Muscle of leg (tissue), 11 donors: Measurements from ENCODE around the gene KCNH3. TPM values are rescaled to one million over a fixed set of nuclear protein-coding genes. Genes with fewer than 3 reads are reported as not detected.
A peak's percentile ranks its signal among the peaks of the same experiment; 100 is the strongest.

ENCODE experiments used
- DNase-seq: peaks from one replicate; pipeline ENCODE4 v3.0.0; 2013
- H3K27ac ChIP-seq: one replicate; pipeline ENCODE4 v1.5.1; 2013; ENCODE audit warnings: mild to moderate bottlenecking, low read length, control low read depth
- H3K27me3 ChIP-seq: one replicate; pipeline ENCODE4 v1.6.1; 2013; ENCODE audit warnings: low read length; ENCODE audit not compliant: control insufficient read depth, insufficient read depth
- H3K36me3 ChIP-seq: one replicate; pipeline ENCODE4 v1.6.1; 2013; ENCODE audit warnings: low read length; ENCODE audit not compliant: control insufficient read depth, insufficient read depth
- H3K4me1 ChIP-seq: one replicate; pipeline ENCODE4 v1.6.1; 2013; ENCODE audit warnings: low read length; ENCODE audit not compliant: control insufficient read depth, insufficient read depth
- H3K4me3 ChIP-seq: one replicate; pipeline ENCODE4 v1.5.1; 2013; ENCODE audit warnings: low read length, control low read depth
- H3K9me3 ChIP-seq: replicated peaks from 2 replicates; pipeline ENCODE4 v1.6.1; 2013; ENCODE audit warnings: low read depth, low read length; ENCODE audit not compliant: control insufficient read depth
- WGBS: methylation state at CpG from one replicate; pipeline ENCODE4 v1.1.5; 2013; ENCODE audit warnings: missing lambda C conversion rate; ENCODE audit not compliant: insufficient coverage; 5-methylcytosine and 5-hydroxymethylcytosine counted together
- polyA plus RNA-seq, 8 donors: library from polyadenylated mRNA; unstranded; fragments of 120-200 nt; gene quantifications; one replicate each; pipeline versions ENCODE4 v1.2.1 to v1.2.3, GENCODE V29; 2013; ENCODE audit warnings: inconsistent platforms in 1 of 8, low replicate concordance in 1 of 8; ENCODE audit not compliant: insufficient read length in 8 of 8, insufficient read depth in 1 of 8
- total RNA-seq: library from RNA; stranded (reverse); fragments of 120-200 nt; gene quantifications from one replicate; pipeline ENCODE4 v1.2.4, GENCODE V29; 2013

The KCNH3 gene
- total and polyA plus RNA-seq, 9 donors = 0.96 to 2.0 (median 1.6) TPM

- DNase-seq = peak; percentile 85
- H3K9me3 ChIP-seq = no peaks in the 10 kb centered on the region
- H3K27ac ChIP-seq = peak overlapping the region; percentile 83
- H3K36me3 ChIP-seq = peaks cover 20% of the 10 kb centered on the region
- H3K27me3 ChIP-seq = no peaks in the 10 kb centered on the region
- no peak overlapping the region for H3K4me3 ChIP-seq
- H3K4me1 ChIP-seq = peaks cover 74% of the 10 kb centered on the region
- WGBS = 0% methylated on average over 2 of the region's 7 CpGs
Measured at GRCh38 chr12:49584591-49584990, 45.8 kb downstream of the KCNH3 start.

GRCh38 chr12:49585477-49586459 lies 46.9 kb downstream of the KCNH3 start:
- H3K9me3 ChIP-seq = peaks cover 2% of the 10 kb centered on the region
- no peak overlapping the region for H3K4me3 ChIP-seq
- peak; percentile 57 for DNase-seq
- WGBS = 59% methylated on average over 13 of the region's 16 CpGs
- H3K4me1 ChIP-seq = peaks cover 65% of the 10 kb centered on the region
- peak overlapping the region; percentile 52 for H3K27ac ChIP-seq
- H3K36me3 ChIP-seq = peaks cover 20% of the 10 kb centered on the region
- H3K27me3 ChIP-seq = no peaks in the 10 kb centered on the region

GRCh38 chr12:49587174-49587908 lies 48.5 kb downstream of the KCNH3 start:
- Histone ChIP-seq H3K27ac (no peak overlapping the region), H3K9me3 (peaks cover 4% of the 10 kb centered on the region), H3K36me3 (peaks cover 22% of the 10 kb centered on the region), H3K4me1 (peaks cover 54% of the 10 kb centered on the region), H3K4me3 (no peak overlapping the region), H3K27me3 (no peaks in the 10 kb centered on the region)
- 88% methylated on average over 3 of the region's 11 CpGs for WGBS
- no peak for DNase-seq

GRCh38 chr12:49588281-49588680 lies 49.5 kb downstream of the KCNH3 start:
- Histone ChIP-seq H3K4me3 (no peak overlapping the region), H3K27ac (no peak overlapping the region), H3K9me3 (peaks cover 4% of the 10 kb centered on the region), H3K4me1 (peaks cover 48% of the 10 kb centered on the region), H3K36me3 (peaks cover 22% of the 10 kb centered on the region), H3K27me3 (no peaks in the 10 kb centered on the region)
- WGBS = 88% methylated on average over 7 of the region's 7 CpGs
- DNase-seq = no peak

- H3K4me3 ChIP-seq = no peak overlapping the region
- peaks cover 22% of the 10 kb centered on the region for H3K36me3 ChIP-seq
- DNase-seq = no peak
- H3K27ac ChIP-seq = peak overlapping the region; percentile 42
- 67% methylated on average over 1 of the region's 4 CpGs for WGBS
- H3K4me1 ChIP-seq = peaks cover 42% of the 10 kb centered on the region
- H3K9me3 ChIP-seq = peaks cover 4% of the 10 kb centered on the region
- no peaks in the 10 kb centered on the region for H3K27me3 ChIP-seq
Measured at GRCh38 chr12:49588721-49589516, 50.1 kb downstream of the KCNH3 start.

- H3K27me3 ChIP-seq = no peaks in the 10 kb centered on the region
- peaks cover 22% of the 10 kb centered on the region for H3K36me3 ChIP-seq
- H3K9me3 ChIP-seq = no peaks in the 10 kb centered on the region
- DNase-seq = no peak
- 69% methylated on average over 7 of the region's 10 CpGs for WGBS
- no peak overlapping the region for H3K27ac ChIP-seq
- H3K4me3 ChIP-seq = no peak overlapping the region
- peaks cover 2% of the 10 kb centered on the region for H3K4me1 ChIP-seq
Measured at GRCh38 chr12:49598527-49598926, 59.7 kb downstream of the KCNH3 start.

GRCh38 chr12:49599961-49600360 lies 61.1 kb downstream of the KCNH3 start:
- no peak overlapping the region for H3K27ac ChIP-seq
- no peaks in the 10 kb centered on the region for H3K9me3 ChIP-seq
- H3K36me3 ChIP-seq = peaks cover 22% of the 10 kb centered on the region
- peaks cover 4% of the 10 kb centered on the region for H3K4me1 ChIP-seq
- no peak for DNase-seq
- WGBS = 93% methylated on average over 8 of the region's 8 CpGs
- no peaks in the 10 kb centered on the region for H3K27me3 ChIP-seq
- no peak overlapping the region for H3K4me3 ChIP-seq

GRCh38 chr12:49603721-49604120 lies 64.9 kb downstream of the KCNH3 start:
- WGBS = no CpG with 5 or more reads among the region's 1 CpG
- Histone ChIP-seq H3K36me3 (peaks cover 17% of the 10 kb centered on the region), H3K27me3 (no peaks in the 10 kb centered on the region), H3K9me3 (no peaks in the 10 kb centered on the region), H3K4me1 (peaks cover 3% of the 10 kb centered on the region), H3K27ac (no peak overlapping the region), H3K4me3 (no peak overlapping the region)
- DNase-seq = no peak

- Histone ChIP-seq H3K27ac (no peak overlapping the region), H3K4me3 (no peak overlapping the region), H3K27me3 (no peaks in the 10 kb centered on the region), H3K9me3 (no peaks in the 10 kb centered on the region), H3K36me3 (peaks cover 12% of the 10 kb centered on the region), H3K4me1 (peaks cover 3% of the 10 kb centered on the region)
- 20% methylated on average over 1 of the region's 5 CpGs for WGBS
- DNase-seq = no peak
Measured at GRCh38 chr12:49604856-49605255, 66.0 kb downstream of the KCNH3 start.
